ENCODE results near the gene CARD8. TPM values are rescaled to one million over a fixed set of nuclear protein-coding genes. Genes with fewer than 3 reads are reported as not detected.
"Not testable (repeated sequence)": the region's sequence is repeated elsewhere in the genome, so short reads cannot be mapped to it uniquely, and the experiment has no call there.

The CARD8 gene
- polyA plus RNA-seq, 12 donors = 32.6 to 66.1 (median 46.1) TPM; not detected in 1

GRCh38 chr19:48271531-48272151 lies 15.9 kb upstream of the CARD8 start:
- DNase-seq = peak; percentile 70

DNA sequence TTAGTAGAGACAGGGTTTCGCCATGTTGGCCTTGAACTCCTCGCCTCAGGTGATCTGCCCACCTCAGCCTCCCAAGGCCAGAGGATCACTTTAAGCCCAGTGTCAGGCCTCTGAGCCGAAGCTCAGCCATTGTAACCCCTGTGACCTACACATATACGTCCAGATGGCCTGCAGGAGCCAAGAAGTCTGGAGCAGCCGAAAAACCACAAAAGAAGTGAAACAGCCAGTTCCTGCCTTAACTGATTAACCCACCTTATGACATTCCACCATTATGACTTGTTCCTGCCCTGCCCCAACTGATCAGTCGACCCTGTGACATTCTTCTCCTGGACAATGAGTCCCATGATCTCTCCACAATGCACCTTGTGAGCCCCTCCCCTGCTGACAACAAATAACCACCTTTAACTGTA lies 13.9 kb upstream of the CARD8 start:
- not testable (repeated sequence) for DNase-seq

GRCh38 chr19:48265326-48265725 lies 9.6 kb upstream of the CARD8 start:
- not testable (repeated sequence) for DNase-seq

DNA sequence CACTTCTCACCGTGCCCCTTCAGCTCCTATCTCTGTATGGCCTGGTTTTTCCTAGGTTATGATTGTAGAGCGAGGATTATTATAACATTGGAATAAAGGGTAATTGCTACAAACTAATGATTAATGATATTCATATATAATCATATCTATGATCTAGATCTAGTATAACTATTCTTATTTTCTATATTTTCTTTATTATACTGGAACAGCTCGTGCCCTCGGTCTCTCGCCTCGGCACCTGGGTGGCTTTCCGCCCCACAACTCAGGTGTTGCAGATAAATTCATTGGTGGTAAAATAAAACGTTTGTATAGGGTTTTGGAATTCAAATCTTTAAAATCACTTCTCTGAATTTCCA lies 4.6 kb upstream of the CARD8 start:
- DNase-seq = not testable (repeated sequence)

DNA sequence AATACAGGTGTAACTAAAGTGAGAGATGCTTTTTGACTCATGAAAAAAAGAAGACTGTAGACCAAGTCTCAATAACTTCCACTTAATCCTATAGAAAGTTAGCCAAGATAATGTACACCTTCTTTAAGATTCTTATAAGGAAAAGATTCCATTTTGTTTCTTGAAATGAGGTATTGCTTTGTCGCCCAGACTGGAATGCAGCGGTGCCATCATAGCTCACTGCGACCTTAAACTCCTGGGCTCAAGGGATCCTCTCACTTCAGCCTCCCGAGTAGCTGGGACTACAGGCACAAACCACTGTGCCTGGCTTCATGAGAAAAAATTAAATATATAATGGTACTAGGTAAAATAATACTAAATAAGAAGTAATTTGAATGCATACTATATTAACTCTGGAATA lies 3.3 kb upstream of the CARD8 start:
- not testable (repeated sequence) for DNase-seq

DNA sequence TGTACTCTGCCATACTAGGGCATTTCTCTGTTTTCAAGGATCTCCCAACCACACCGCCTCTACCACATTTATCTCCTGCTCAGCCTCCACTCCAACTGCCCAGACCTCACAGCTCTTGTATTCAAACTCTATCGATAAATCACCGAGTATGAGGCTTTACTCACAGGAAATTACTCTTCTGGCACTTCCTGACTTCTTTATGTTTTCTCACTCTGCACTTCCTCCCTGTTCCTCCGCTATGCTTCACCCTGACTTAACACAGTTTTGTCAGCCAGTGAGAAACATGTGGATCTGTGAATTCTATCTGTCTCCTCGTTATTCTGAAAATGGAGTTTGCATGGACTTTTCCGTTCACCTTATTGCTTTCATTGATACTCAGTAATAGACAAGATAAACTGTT lies 2.6 kb upstream of the CARD8 start:
- DNase-seq = no peak

DNA sequence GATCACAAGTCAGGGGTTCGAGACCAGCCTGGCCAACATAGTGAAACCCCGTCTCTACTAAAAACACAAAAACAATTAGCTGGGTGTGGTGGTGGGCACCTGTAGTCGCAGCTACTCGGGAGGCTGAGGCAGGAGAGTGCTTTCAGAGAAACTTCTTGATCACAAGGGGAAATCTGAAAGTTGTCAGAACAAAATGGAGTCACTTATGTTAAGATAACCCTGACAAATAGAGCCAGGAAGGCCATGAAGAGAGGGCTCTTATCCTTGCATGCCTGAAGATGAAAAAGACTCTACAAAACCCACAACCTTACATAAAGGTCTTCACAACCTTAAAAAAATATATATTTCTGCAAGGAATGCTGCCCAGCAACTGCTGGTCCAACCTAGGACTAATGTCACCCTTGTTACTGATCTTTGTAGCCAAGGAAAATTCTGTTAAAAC lies 1.2 kb downstream of the CARD8 start:
- no peak for DNase-seq

- no peak for DNase-seq
Observed at GRCh38 chr19:48253999-48254398, 1.7 kb downstream of the CARD8 start.

DNA sequence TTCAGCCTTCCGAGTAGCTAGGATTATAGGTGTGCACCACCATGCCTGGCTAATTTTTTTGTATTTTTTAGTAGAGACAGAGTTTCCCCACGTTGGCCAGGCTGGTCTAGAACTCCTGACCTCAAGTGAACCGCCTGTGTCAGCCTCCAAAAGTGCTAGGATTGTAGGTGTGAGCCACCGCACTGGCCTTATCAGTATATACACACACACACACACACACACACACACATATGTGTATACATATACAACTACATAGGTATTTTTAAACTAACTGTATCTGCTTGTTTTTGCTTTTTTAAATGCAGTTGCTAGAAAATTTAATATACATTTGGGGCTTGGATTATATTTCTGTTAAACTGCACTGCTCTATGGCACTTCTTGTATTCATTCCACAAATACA lies 3.1 kb downstream of the CARD8 start:
- DNase-seq = no peak

DNA sequence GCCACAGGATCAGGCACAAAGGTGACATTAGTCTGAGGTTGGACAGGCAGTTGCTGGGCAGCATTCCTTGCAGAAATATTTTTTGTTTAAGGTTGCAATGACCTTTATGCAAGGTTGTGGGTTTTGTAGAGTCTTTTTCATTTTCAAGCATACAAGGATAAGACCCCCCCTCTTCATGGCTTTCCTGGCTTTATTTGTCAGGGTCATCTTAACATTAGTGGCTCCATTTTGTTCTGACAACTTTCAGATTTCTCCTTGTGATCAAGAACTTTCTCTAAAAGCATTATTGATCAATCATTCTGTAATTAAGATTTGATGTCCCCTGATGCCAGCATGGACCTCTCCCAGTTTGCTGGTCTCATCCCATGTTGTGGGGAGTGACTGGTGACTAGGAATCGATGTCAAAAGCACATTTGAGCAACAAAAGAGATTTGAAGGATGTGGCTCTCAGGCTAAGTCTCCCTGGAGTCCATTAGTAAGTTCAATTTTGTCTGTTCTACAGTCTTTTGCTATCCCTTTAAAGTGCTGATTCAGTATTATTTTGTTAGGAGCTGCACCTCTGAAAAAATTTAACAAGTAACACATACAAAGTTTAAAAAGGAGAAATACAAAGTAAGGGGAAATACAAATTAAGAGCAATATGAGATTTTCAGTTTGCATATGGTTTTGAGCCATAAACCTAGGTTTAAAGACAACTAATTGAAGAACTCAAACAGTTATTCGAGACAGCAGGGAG lies 5.3 kb downstream of the CARD8 start:
- DNase-seq = no peak

DNA sequence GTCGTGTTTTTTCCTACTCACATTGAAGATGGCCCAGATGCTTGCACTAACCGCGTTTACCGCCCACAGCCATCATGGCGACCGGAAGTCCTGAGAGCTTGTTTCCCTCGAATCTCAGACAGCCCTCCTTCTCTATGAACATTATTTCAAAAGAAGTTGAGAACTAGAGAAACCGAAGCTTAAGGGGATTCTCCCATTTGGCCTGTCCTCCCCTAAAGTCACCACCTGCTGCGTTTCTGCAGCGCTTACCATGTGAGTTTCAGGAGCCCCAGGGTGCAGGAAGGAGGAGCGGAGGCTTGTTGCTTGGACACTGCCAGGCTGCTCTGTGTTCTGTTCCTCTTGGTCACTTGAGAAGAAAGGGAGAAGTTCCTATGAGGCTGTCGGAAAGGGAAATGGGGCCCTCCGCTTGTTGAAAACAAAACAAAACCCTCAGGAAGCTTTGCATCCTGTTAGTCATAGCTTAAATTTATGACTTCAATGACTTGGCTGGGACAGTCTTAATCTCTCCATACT lies 6.2 kb downstream of the CARD8 start:
- DNase-seq = peak; percentile 35

- DNase-seq = no peak
Observed at GRCh38 chr19:48248081-48248833, 7.5 kb downstream of the CARD8 start.

GRCh38 chr19:48247212-48247611 lies 8.5 kb downstream of the CARD8 start:
- no peak for DNase-seq

- no peak for DNase-seq
Observed at GRCh38 chr19:48246101-48246500, 9.6 kb downstream of the CARD8 start.

GRCh38 chr19:48244281-48244680 lies 11.4 kb downstream of the CARD8 start:
- DNase-seq = no peak

- DNase-seq = not testable (repeated sequence)
Observed at GRCh38 chr19:48241771-48242170, 13.9 kb downstream of the CARD8 start.

DNA sequence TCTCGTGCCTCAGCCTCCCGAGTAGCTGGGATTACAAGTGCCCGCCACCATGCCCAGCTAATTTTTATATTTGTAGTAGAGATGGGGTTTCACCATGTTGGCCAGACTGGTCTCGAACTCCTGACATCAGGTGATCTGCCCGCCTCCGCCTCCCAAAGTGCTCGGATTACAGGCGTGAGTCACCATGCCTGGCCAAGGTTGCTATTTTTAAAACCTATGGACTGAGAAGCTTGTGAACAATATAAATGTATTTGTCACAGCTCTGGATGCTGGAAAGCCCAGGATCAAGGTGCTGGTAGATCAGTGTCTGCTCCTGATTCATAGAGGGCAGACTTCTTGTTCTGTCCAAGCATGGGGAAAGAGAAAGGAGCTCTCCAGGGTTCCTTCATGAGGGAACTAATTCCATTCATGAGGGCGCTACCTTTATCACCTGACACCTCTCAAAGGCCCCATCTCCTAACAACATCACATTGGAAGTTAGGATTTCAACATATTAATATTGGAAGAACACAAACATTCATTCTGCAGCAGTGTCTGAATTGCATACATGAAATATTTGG lies 16.1 kb downstream of the CARD8 start:
- no peak for DNase-seq

DNA sequence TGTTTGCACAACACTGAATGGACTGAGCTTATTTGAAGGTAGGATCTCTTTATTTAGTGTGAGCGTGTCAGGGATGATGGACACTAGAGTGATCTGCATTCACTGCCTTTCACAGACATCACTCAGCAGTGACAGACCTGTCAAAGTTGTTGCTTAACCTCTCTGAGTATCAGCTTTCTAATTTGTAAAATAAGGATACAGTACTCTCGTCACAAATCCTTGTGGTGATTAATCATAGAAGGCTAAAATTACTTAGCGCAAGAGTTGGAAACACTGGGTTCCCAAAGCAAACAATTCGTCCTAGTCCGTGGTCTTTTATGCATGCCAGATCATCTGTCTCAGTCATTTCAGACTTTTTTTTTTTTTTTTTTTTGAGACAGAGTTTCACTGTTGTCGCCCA lies 16.6 kb downstream of the CARD8 start:
- no peak for DNase-seq

- DNase-seq = no peak
Observed at GRCh38 chr19:48237057-48237456, 18.7 kb downstream of the CARD8 start.

DNA sequence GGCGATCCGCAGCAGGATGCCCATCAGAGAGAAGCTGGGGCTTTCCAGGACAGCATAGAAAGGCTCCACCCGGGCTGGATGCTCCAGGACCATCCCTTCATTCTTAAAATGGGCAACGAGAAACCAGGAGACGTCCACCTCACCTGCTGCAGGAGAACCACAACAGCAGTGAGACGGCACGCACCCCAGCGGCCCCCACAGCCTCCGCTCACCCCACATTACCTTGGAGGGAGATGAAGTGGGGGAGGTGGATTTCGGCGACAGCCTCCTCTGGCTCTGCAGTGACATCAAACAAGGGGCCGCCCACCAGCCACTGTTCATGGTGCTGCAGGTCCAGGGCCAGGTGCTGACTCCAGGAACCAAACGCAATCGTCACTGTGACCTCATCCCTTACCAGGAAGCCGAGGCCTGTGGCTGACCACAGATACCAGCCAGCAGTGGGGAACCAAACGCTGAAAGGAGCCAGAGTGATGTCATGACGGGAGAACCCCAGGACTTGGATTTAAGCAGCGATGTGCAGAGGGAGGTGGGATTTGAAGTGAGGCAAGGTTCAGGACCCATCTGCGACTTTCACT lies 25.1 kb downstream of the CARD8 start:
- DNase-seq = no peak

DNA sequence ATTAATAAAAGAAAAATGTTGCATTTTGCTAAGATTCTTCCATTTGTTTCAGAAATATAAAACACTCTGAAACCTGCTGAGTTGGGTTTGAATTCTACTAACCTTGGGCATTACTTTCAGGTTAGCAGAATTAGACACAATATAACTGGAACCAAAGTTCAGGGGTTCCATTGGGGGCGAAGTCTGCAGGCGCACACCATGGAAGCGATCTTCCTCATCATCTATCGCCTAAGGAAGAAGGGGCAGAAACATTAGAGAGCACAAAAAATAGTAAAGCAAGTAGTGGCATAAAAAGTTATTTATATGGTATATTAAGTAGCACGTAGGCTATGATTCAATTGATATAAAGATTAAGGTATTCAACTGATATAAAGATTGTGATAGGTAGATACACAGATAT lies 34.1 kb downstream of the CARD8 start:
- DNase-seq = no peak

- not testable (repeated sequence) for DNase-seq
Observed at GRCh38 chr19:48220784-48221183, 34.9 kb downstream of the CARD8 start.

Data from muscle of arm (tissue), 12 donors.